GM18502 (cell line): ENCODE measurements around the gene ATG10.

Source experiments
- ATAC-seq: cut with Tn5 transposase; IDR thresholded peaks from one replicate; pipeline ENCODE4 v1.9.1; 2021; ENCODE audit warnings: mild to moderate bottlenecking; ENCODE audit not compliant: unreplicated experiment, poor library complexity

The ATG10 gene

GRCh38 chr5:82204567-82204966 lies 232.7 kb downstream of the ATG10 start:
- no peak for ATAC-seq

GRCh38 chr5:82205005-82205404 lies 233.2 kb downstream of the ATG10 start:
- no peak for ATAC-seq

GRCh38 chr5:82208371-82208770 lies 236.5 kb downstream of the ATG10 start:
- no peak for ATAC-seq

GRCh38 chr5:82211855-82212572 lies 240.2 kb downstream of the ATG10 start:
- no peak for ATAC-seq

- no peak for ATAC-seq
Measured at GRCh38 chr5:82217917-82218316, 246.1 kb downstream of the ATG10 start.

GRCh38 chr5:82218374-82219156 lies 246.7 kb downstream of the ATG10 start:
- no peak for ATAC-seq

GRCh38 chr5:82221020-82221419 lies 249.2 kb downstream of the ATG10 start:
- ATAC-seq: no peak

- ATAC-seq: no peak
Measured at GRCh38 chr5:82222597-82223574, 251.1 kb downstream of the ATG10 start.

GRCh38 chr5:82225525-82226172 lies 253.8 kb downstream of the ATG10 start:
- ATAC-seq: peak; percentile 90

GRCh38 chr5:82234885-82235284 lies 263.1 kb downstream of the ATG10 start:
- no peak for ATAC-seq

- no peak for ATAC-seq
Measured at GRCh38 chr5:82244151-82244550, 272.3 kb downstream of the ATG10 start.

GRCh38 chr5:82244854-82245635 lies 273.2 kb downstream of the ATG10 start:
- no peak for ATAC-seq

- ATAC-seq: no peak
Measured at GRCh38 chr5:82246960-82247574, 275.2 kb downstream of the ATG10 start.

- ATAC-seq: no peak
Measured at GRCh38 chr5:82252744-82253143, 280.9 kb downstream of the ATG10 start.

GRCh38 chr5:82255844-82256243 lies 284.0 kb downstream of the ATG10 start:
- ATAC-seq: no peak

GRCh38 chr5:82257247-82257646 lies 285.4 kb downstream of the ATG10 start:
- no peak for ATAC-seq

- ATAC-seq: no peak
Measured at GRCh38 chr5:82257729-82258128, 285.9 kb downstream of the ATG10 start.

- peak; percentile 59 for ATAC-seq
Measured at GRCh38 chr5:82259172-82259800, 287.5 kb downstream of the ATG10 start.
